HL-60 (cell line): ENCODE data around the gene TRNT1.

ENCODE experiments used
- DNase-seq, 2 experiments: peaks; one replicate each; pipeline ENCODE4 v3.0.0-alpha.2; 2010 to 2020; ENCODE audit warnings: low read depth in 1 of 2, low spot score in 1 of 2
- H3K27ac ChIP-seq: fragments of 250-450 bp; sonication (Bioruptor Pico); replicated peaks from 2 replicates; pipeline ENCODE4 v1.5.1; 2020; ENCODE audit warnings: mild to moderate bottlenecking, moderate library complexity
- H3K27me3 ChIP-seq: fragments of 250-450 bp; sonication (Bioruptor Pico); 2 replicates; pipeline ENCODE4 v1.5.1; 2021; ENCODE audit warnings: mild to moderate bottlenecking, moderate library complexity; ENCODE audit not compliant: insufficient read depth, poor library complexity, severe bottlenecking
- H3K4me3 ChIP-seq: replicated peaks from 2 replicates; pipeline ENCODE4 v1.5.1; 2011; ENCODE audit warnings: mild to moderate bottlenecking, control low read depth, low read length; ENCODE audit not compliant: insufficient read depth
- CTCF ChIP-seq: IDR thresholded peaks from one replicate; pipeline ENCODE4 v1.5.1; 2011; ENCODE audit warnings: low read length, control low read depth, inconsistent platforms; ENCODE audit not compliant: insufficient read depth
- GABPA ChIP-seq: IDR thresholded peaks from 2 replicates; pipeline ENCODE4 v1.6.1; 2012; ENCODE audit warnings: low read depth
- POLR2AphosphoS5 ChIP-seq: IDR thresholded peaks from 2 replicates; pipeline ENCODE4 v1.6.1; 2012; ENCODE audit warnings: low read depth
- REST ChIP-seq: IDR thresholded peaks from 2 replicates; pipeline ENCODE4 v1.6.1; 2012; ENCODE audit warnings: low read depth; ENCODE audit not compliant: insufficient replicate concordance
- SPI1 ChIP-seq: IDR thresholded peaks from 2 replicates; pipeline ENCODE4 v1.6.1; 2012; ENCODE audit warnings: low read depth, mild to moderate bottlenecking, borderline replicate concordance

TRNT1 gene

GRCh38 chr3:3141939-3142338, 15.2 kb downstream of the TRNT1 start:
- Histone ChIP-seq H3K27me3 (no peaks in the 10 kb centered on the region), H3K27ac (no peak overlapping the region), H3K4me3 (no peak overlapping the region)
- no peak for DNase-seq
- TF ChIP-seq CTCF (no peak), REST (no peak), SPI1 (no peak)

- H3K27me3 ChIP-seq, result no peaks in the 10 kb centered on the region
- no peak overlapping the region for H3K27ac ChIP-seq
- TF ChIP-seq SPI1 (no peak), GABPA (no peak), REST (no peak), CTCF (no peak), POLR2AphosphoS5 (no peak)
- no peak for DNase-seq
- H3K4me3 ChIP-seq, result no peak overlapping the region
Measured at GRCh38 chr3:3145831-3146230, 19.1 kb downstream of the TRNT1 start.

- TF ChIP-seq REST (no peak), GABPA (no peak), SPI1 (no peak), POLR2AphosphoS5 (no peak), CTCF (no peak)
- no peak for DNase-seq
- no peak overlapping the region for H3K4me3 ChIP-seq
- no peak overlapping the region for H3K27ac ChIP-seq
- H3K27me3 ChIP-seq, result no peaks in the 10 kb centered on the region
Measured at GRCh38 chr3:3149560-3149959, 22.8 kb downstream of the TRNT1 start.
